ENCODE measurements around the gene AGRP. TPM values are rescaled to one million over a fixed set of nuclear protein-coding genes. Genes with fewer than 3 reads are reported as not detected.

The AGRP gene
- total RNA-seq, 2 donors from 2014 or later: not detected

- WGBS, 2 experiments (ENCODE audit: insufficient coverage in 1 of 2, insufficient read length in 1 of 2): 94 to 96% methylated on average over 5 of the region's 5 CpGs
- H3K36me3 Mint-ChIP-seq (ENCODE audit: low read depth): peaks cover under 1% of the 10 kb centered on the region
- Histone ChIP-seq H3K9me3 (ENCODE audit: control insufficient read depth, low read length) (no peaks in the 10 kb centered on the region), H3K27ac (ENCODE audit: low read depth, low read length) (no peak overlapping the region), H3K36me3 (ENCODE audit: control insufficient read depth, insufficient read depth, low read length) (peaks cover 4% of the 10 kb centered on the region), H3K9ac (ENCODE audit: extremely low read depth, low read length, poor library complexity, severe bottlenecking) (no peak overlapping the region), H3K4me3 (ENCODE audit: low read length) (no peak overlapping the region), H3K4me1 (ENCODE audit: control insufficient read depth, insufficient read depth, low read length) (no peaks in the 10 kb centered on the region), H3K27me3 (ENCODE audit: control insufficient read depth, insufficient read depth, low read length, poor library complexity, severe bottlenecking) (no peaks in the 10 kb centered on the region)
- TF ChIP-seq CTCF (conservative IDR thresholded peaks at IDR 0.05): no peak
- no peaks in the 10 kb centered on the region for H3K9me3 Mint-ChIP-seq
- no peak overlapping the region for H3K27ac Mint-ChIP-seq
- no peaks in the 10 kb centered on the region for H3K27me3 Mint-ChIP-seq (ENCODE audit: insufficient read depth)
- H3K4me3 Mint-ChIP-seq: no peak overlapping the region
- no peaks in the 10 kb centered on the region for H3K4me1 Mint-ChIP-seq
- DNase-seq: no peak
Measured at GRCh38 chr16:67468731-67469130, 14.6 kb downstream of the AGRP start.

GRCh38 chr16:67466581-67466980, 16.8 kb downstream of the AGRP start:
- Mint-ChIP-seq H3K4me3 (no peak overlapping the region), H3K4me1 (no peaks in the 10 kb centered on the region), H3K36me3 (ENCODE audit: low read depth) (no peaks in the 10 kb centered on the region), H3K27me3 (ENCODE audit: insufficient read depth) (no peaks in the 10 kb centered on the region), H3K27ac (peak overlapping the region; percentile 68), H3K9me3 (no peaks in the 10 kb centered on the region)
- Histone ChIP-seq H3K9me3 (ENCODE audit: control insufficient read depth, low read length) (no peaks in the 10 kb centered on the region), H3K4me3 (ENCODE audit: low read length) (no peak overlapping the region), H3K4me1 (ENCODE audit: control insufficient read depth, insufficient read depth, low read length) (no peaks in the 10 kb centered on the region), H3K36me3 (ENCODE audit: control insufficient read depth, insufficient read depth, low read length) (peaks cover 11% of the 10 kb centered on the region), H3K27ac (ENCODE audit: low read depth, low read length) (no peak overlapping the region), H3K9ac (ENCODE audit: extremely low read depth, low read length, poor library complexity, severe bottlenecking) (no peak overlapping the region), H3K27me3 (ENCODE audit: control insufficient read depth, insufficient read depth, low read length, poor library complexity, severe bottlenecking) (no peaks in the 10 kb centered on the region)
- 82 to 88% methylated on average over 5 to 6 of the region's 6 CpGs for WGBS, 2 experiments (ENCODE audit: insufficient coverage in 1 of 2, insufficient read length in 1 of 2)
- TF ChIP-seq CTCF (conservative IDR thresholded peaks at IDR 0.05): no peak
- DNase-seq: no peak

GRCh38 chr16:67464565-67464964, 18.8 kb downstream of the AGRP start:
- no peaks in the 10 kb centered on the region for H3K27me3 ChIP-seq (ENCODE audit: control insufficient read depth, insufficient read depth, low read length, poor library complexity, severe bottlenecking)

More at GRCh38 chr16:67464565-67464964, 18.8 kb downstream of the AGRP start:
- Histone ChIP-seq H3K9me3 (ENCODE audit: control insufficient read depth, low read length) (no peaks in the 10 kb centered on the region), H3K9ac (ENCODE audit: extremely low read depth, low read length, poor library complexity, severe bottlenecking) (no peak overlapping the region), H3K4me3 (ENCODE audit: low read length) (no peak overlapping the region), H3K27ac (ENCODE audit: low read depth, low read length) (no peak overlapping the region), H3K36me3 (ENCODE audit: control insufficient read depth, insufficient read depth, low read length) (peaks cover 12% of the 10 kb centered on the region), H3K4me1 (ENCODE audit: control insufficient read depth, insufficient read depth, low read length) (no peaks in the 10 kb centered on the region)
- Mint-ChIP-seq H3K9me3 (no peaks in the 10 kb centered on the region), H3K4me3 (no peak overlapping the region), H3K4me1 (no peaks in the 10 kb centered on the region), H3K27me3 (ENCODE audit: insufficient read depth) (no peaks in the 10 kb centered on the region), H3K27ac (no peak overlapping the region), H3K36me3 (ENCODE audit: low read depth) (no peaks in the 10 kb centered on the region)
- DNase-seq: no peak
- WGBS, 2 experiments (ENCODE audit: insufficient coverage in 1 of 2, insufficient read length in 1 of 2): 91 to 100% methylated on average over 1 to 2 of the region's 2 CpGs
- no peak for TF ChIP-seq CTCF (conservative IDR thresholded peaks at IDR 0.05)
